IMR-90 (cell line): Measurements from ENCODE around the gene MAP7. TPM values are rescaled to one million over a fixed set of nuclear protein-coding genes. Genes with fewer than 3 reads are reported as not detected.

Source experiments
- ATAC-seq: fragments of 200-7000 bp; cut with Tn5 transposase; 2 replicates; pipeline ENCODE4 v1.9.1; 2020; ENCODE audit warnings: low read depth, mild to moderate bottlenecking, moderate library complexity
- BruUV-seq: library from RNA; stranded (reverse); fragments of 400-500 nt; replicated peaks from 2 replicates; lab custom pipeline; 2021; lab: Mats Ljungman, UMichigan
- CTCF ChIA-PET: fragments of 300-600 bp; formaldehyde crosslinking; extraction: SDS; loops from one replicate; lab custom pipeline; 2021; ENCODE audit warnings: antibody characterized with exemption; lab: Yijun Ruan, JAX
- POLR2A ChIA-PET: fragments of 300-600 bp; sonication (Branson Sonifier 250); formaldehyde crosslinking; loops from one replicate; lab custom pipeline; 2022; ENCODE audit warnings: antibody characterized with exemption; ENCODE audit not compliant: unreplicated experiment; lab: Charles Lee
- DNase-seq: peaks from one replicate; pipeline ENCODE4 v3.0.0; 2013
- H2AFZ ChIP-seq: replicated peaks from 2 replicates; pipeline ENCODE3; 2013; ENCODE audit warnings: low read length, mild to moderate bottlenecking; ENCODE audit not compliant: poor library complexity
- H2AK5ac ChIP-seq: 2 replicates; pipeline ENCODE4 v1.6.1; 2013; ENCODE audit warnings: low read depth, low read length, inconsistent platforms
- H2AK9ac ChIP-seq: replicated peaks from 2 replicates; pipeline ENCODE3; 2013; ENCODE audit warnings: mild to moderate bottlenecking, low read depth, low read length, moderate library complexity; ENCODE audit not compliant: poor library complexity
- H2BK120ac ChIP-seq: 2 replicates; pipeline ENCODE4 v1.6.1; 2013; ENCODE audit warnings: low read depth, low read length, inconsistent platforms
- H2BK15ac ChIP-seq: 3 replicates; pipeline ENCODE4 v1.6.1; 2013; ENCODE audit warnings: low read depth, low read length, inconsistent platforms
- H2BK20ac ChIP-seq: 2 replicates; pipeline ENCODE4 v1.6.1; 2013; ENCODE audit warnings: low read depth, mild to moderate bottlenecking, inconsistent platforms, low read length, moderate library complexity
- H2BK5ac ChIP-seq: 2 replicates; pipeline ENCODE4 v1.6.1; 2013; ENCODE audit warnings: mild to moderate bottlenecking, low read depth, low read length, inconsistent platforms; ENCODE audit not compliant: poor library complexity, severe bottlenecking
- H3K14ac ChIP-seq: replicated peaks from 2 replicates; pipeline ENCODE4 v1.6.1; 2013; ENCODE audit warnings: low read depth, low read length, inconsistent platforms
- H3K18ac ChIP-seq: 2 replicates; pipeline ENCODE4 v1.6.1; 2013; ENCODE audit warnings: low read depth, low read length, control low read depth
- H3K23ac ChIP-seq: 2 replicates; pipeline ENCODE4 v1.6.1; 2013; ENCODE audit warnings: low read depth, low read length, inconsistent platforms
- H3K27ac ChIP-seq: 2 replicates; pipeline ENCODE4 v1.5.1; 2013; ENCODE audit warnings: mild to moderate bottlenecking, control low read depth, low read length; ENCODE audit not compliant: insufficient read depth
- H3K27me3 ChIP-seq: 2 replicates; pipeline ENCODE4 v1.6.1; 2013; ENCODE audit warnings: low read length; ENCODE audit not compliant: control insufficient read depth, insufficient read depth
- H3K36me3 ChIP-seq: 2 replicates; pipeline ENCODE4 v1.6.1; 2013; ENCODE audit warnings: low read length, mixed read lengths; ENCODE audit not compliant: control insufficient read depth, insufficient read depth
- H3K4ac ChIP-seq: 2 replicates; pipeline ENCODE4 v1.6.1; 2013; ENCODE audit warnings: low read depth, low read length, inconsistent platforms
- H3K4me1 ChIP-seq: 2 replicates; pipeline ENCODE4 v1.6.1; 2013; ENCODE audit warnings: low read length, mixed read lengths; ENCODE audit not compliant: control insufficient read depth, insufficient read depth
- H3K4me2 ChIP-seq: 2 replicates; pipeline ENCODE4 v1.6.1; 2013; ENCODE audit warnings: low read depth, mild to moderate bottlenecking, control low read depth, low read length, moderate library complexity
- H3K4me3 ChIP-seq: 2 replicates; pipeline ENCODE4 v1.5.1; 2013; ENCODE audit warnings: low read depth, mild to moderate bottlenecking, control low read depth, low read length, moderate library complexity; ENCODE audit not compliant: insufficient read depth
- H3K56ac ChIP-seq: 2 replicates; pipeline ENCODE4 v1.6.1; 2013; ENCODE audit warnings: low read length, inconsistent platforms; ENCODE audit not compliant: insufficient read depth; ENCODE audit errors: extremely low read depth
- H3K79me1 ChIP-seq, 2 experiments: 2 replicates each; pipeline ENCODE4 v1.6.1; 2013; ENCODE audit warnings: low read length in 2 of 2, inconsistent platforms in 1 of 2, low read depth in 1 of 2
- H3K9ac ChIP-seq: 2 replicates; pipeline ENCODE4 v1.6.1; 2013; ENCODE audit warnings: low read depth, low read length, control low read depth
- H3K9me1 ChIP-seq: 2 replicates; pipeline ENCODE4 v1.6.1; 2013; ENCODE audit warnings: low read length, inconsistent platforms; ENCODE audit not compliant: insufficient read depth
- H3K9me3 ChIP-seq: 2 replicates; pipeline ENCODE4 v1.6.1; 2013; ENCODE audit warnings: low read length; ENCODE audit not compliant: control insufficient read depth, insufficient read depth
- H4K20me1 ChIP-seq: 2 replicates; pipeline ENCODE4 v1.6.1; 2013; ENCODE audit warnings: low read length, inconsistent platforms; ENCODE audit not compliant: insufficient read depth
- H4K5ac ChIP-seq: 2 replicates; pipeline ENCODE4 v1.6.1; 2013; ENCODE audit warnings: mild to moderate bottlenecking, low read depth, low read length, control low read depth
- H4K8ac ChIP-seq, 2 experiments: 2 replicates each; pipeline ENCODE4 v1.6.1; 2013; ENCODE audit warnings: low read depth in 2 of 2, low read length in 2 of 2, control low read depth in 1 of 2, inconsistent platforms in 1 of 2
- H4K91ac ChIP-seq: 2 replicates; pipeline ENCODE4 v1.6.1; 2013; ENCODE audit warnings: low read depth, low read length, inconsistent platforms; ENCODE audit not compliant: insufficient read depth
- BHLHE40 ChIP-seq: fragments of 150-350 bp; IDR thresholded peaks from 2 replicates; pipeline ENCODE4 v1.6.1; 2016; ENCODE audit warnings: mild to moderate bottlenecking, low read depth, low read length
- CEBPB ChIP-seq: IDR thresholded peaks from 2 replicates; pipeline ENCODE4 v1.6.1; 2012; ENCODE audit warnings: low read depth, low read length, improper control_type of control experiment
- CHD1 ChIP-seq: IDR thresholded peaks from 2 replicates; pipeline ENCODE4 v1.6.1; 2012; ENCODE audit warnings: low read depth, low read length, improper control_type of control experiment
- CTCF ChIP-seq: conservative IDR thresholded peaks from 2 replicates; pipeline ENCODE4 v1.5.1; 2012; ENCODE audit warnings: mild to moderate bottlenecking, low read depth, low read length, improper control_type of control experiment
- FOS ChIP-seq: fragments of 150-350 bp; IDR thresholded peaks from 2 replicates; pipeline ENCODE4 v1.6.1; 2016; ENCODE audit warnings: low read depth, low read length
- MAFK ChIP-seq: IDR thresholded peaks from 2 replicates; pipeline ENCODE4 v1.6.1; 2012; ENCODE audit warnings: low read depth, low read length, improper control_type of control experiment
- MAZ ChIP-seq: IDR thresholded peaks from 2 replicates; pipeline ENCODE4 v1.6.1; 2012; ENCODE audit warnings: low read depth, mild to moderate bottlenecking, low read length, improper control_type of control experiment, moderate library complexity, borderline replicate concordance
- MXI1 ChIP-seq: IDR thresholded peaks from 2 replicates; pipeline ENCODE4 v1.6.1; 2012; ENCODE audit warnings: low read depth, mild to moderate bottlenecking, low read length, moderate library complexity, borderline replicate concordance
- NFE2L2 ChIP-seq: fragments of 150-350 bp; IDR thresholded peaks from 2 replicates; pipeline ENCODE4 v1.6.1; 2016; ENCODE audit warnings: low read depth, mild to moderate bottlenecking, low read length
- POLR2A ChIP-seq: IDR thresholded peaks from 2 replicates; pipeline ENCODE4 v1.6.1; 2012; ENCODE audit warnings: mild to moderate bottlenecking, low read depth, low read length
- RAD21 ChIP-seq: IDR thresholded peaks from 2 replicates; pipeline ENCODE4 v1.6.1; 2012; ENCODE audit warnings: low read length, improper control_type of control experiment
- RCOR1 ChIP-seq: IDR thresholded peaks from 2 replicates; pipeline ENCODE4 v1.6.1; 2012; ENCODE audit warnings: mild to moderate bottlenecking, low read length, improper control_type of control experiment; ENCODE audit not compliant: insufficient replicate concordance
- RFX5 ChIP-seq: IDR thresholded peaks from 2 replicates; pipeline ENCODE4 v1.8.0; 2012; ENCODE audit warnings: low read depth, mild to moderate bottlenecking, low read length, moderate library complexity
- SMC3 ChIP-seq: fragments of 150-350 bp; IDR thresholded peaks from 2 replicates; pipeline ENCODE4 v1.6.1; 2016; ENCODE audit warnings: low read depth, mild to moderate bottlenecking, antibody characterized with exemption, low read length, moderate library complexity
- WGBS, 2 experiments: methylation state at CpG; one replicate each; pipeline versions ENCODE4 v1.1.5 to v1.1.7; 2013; ENCODE audit warnings: missing lambda C conversion rate in 2 of 2; ENCODE audit not compliant: insufficient read length in 1 of 2; ENCODE audit errors: extremely low coverage in 2 of 2; 5-methylcytosine and 5-hydroxymethylcytosine counted together
- dilution Hi-C: fragments of 300-500 bp; cut with HindIII; formaldehyde crosslinking; loops from one replicate; pipeline ENCODE4 v1.14.3; 2018; ENCODE audit warnings: low sequenced_read_pairs; ENCODE audit not compliant: unreplicated experiment
- in situ Hi-C: fragments of 300-500 bp; cut with MboI; formaldehyde crosslinking; loops from 3 replicates; pipeline ENCODE4 v1.14.3; 2019; ENCODE audit warnings: low sequenced_read_pairs, inconsistent platforms, mixed read lengths
- intact Hi-C: fragments of 100-400 bp; cut with micrococcal nuclease; formaldehyde crosslinking; loops from 2 replicates; pipeline ENCODE4 v1.10.0; 2022
- polyA plus RNA-seq, 3 experiments: library from polyadenylated mRNA; depleted of rRNA; stranded (reverse); fragments of >200 nt; gene quantifications; 2 replicates each; pipeline ENCODE4 v1.2.3, GENCODE V29; 2012; ENCODE audit warnings: low replicate concordance in 1 of 3
- total RNA-seq: library from RNA; depleted of rRNA; stranded (reverse); fragments of >200 nt; gene quantifications from 2 replicates; pipeline ENCODE4 v1.2.3, GENCODE V29; 2012
- TF ChIP-seq, protein P1 (sequence below): fragments of 150-350 bp; IDR thresholded peaks from 2 replicates; pipeline ENCODE4 v1.6.1; 2016; ENCODE audit warnings: low read depth, mild to moderate bottlenecking, low read length, moderate library complexity, borderline replicate concordance
- TF ChIP-seq, protein P2 (sequence below): fragments of 150-350 bp; IDR thresholded peaks from 2 replicates; pipeline ENCODE4 v1.6.1; 2017; ENCODE audit warnings: mild to moderate bottlenecking, antibody characterized with exemption, low read length, low read depth

Gene MAP7
- total and polyA plus RNA-seq, 2 of the 4 experiments (the other 2 are of a cell fraction) = 0.19 to 0.36 TPM

GRCh38 chr6:136464874-136465273 is 85.3 kb downstream of the MAP7 start:
- H4K91ac ChIP-seq = no peak overlapping the region
- BruUV-seq = no TSS peak
- in situ Hi-C loops = no loop called here

More at GRCh38 chr6:136464874-136465273, 85.3 kb downstream of the MAP7 start:
- Histone ChIP-seq H3K4me1 (peaks cover 3% of the 10 kb centered on the region; the same call in 1 of the 2 replicates), H3K27me3 (peaks cover 5% of the 10 kb centered on the region), H2AFZ (no peak overlapping the region), H3K9me3 (no peaks in the 10 kb centered on the region), H3K79me1 (no peaks in the 10 kb centered on the region), H4K20me1 (no peaks in the 10 kb centered on the region), H3K56ac (no peak overlapping the region), H3K23ac (no peak overlapping the region), H3K9ac (no peak overlapping the region), H2AK5ac (no peak overlapping the region), H2BK20ac (no peak overlapping the region), H3K9me1 (no peaks in the 10 kb centered on the region), H3K4me3 (no peak overlapping the region), H3K27ac (no peak overlapping the region), H3K14ac (no peak overlapping the region), H3K36me3 (no peaks in the 10 kb centered on the region), H4K8ac (no peak overlapping the region), H2AK9ac (no peak overlapping the region), H3K4ac (no peak overlapping the region), H2BK5ac (no peak overlapping the region), H2BK15ac (no peak overlapping the region), H3K4me2 (no peak overlapping the region), H3K18ac (no peak overlapping the region), H4K5ac (no peak overlapping the region), H2BK120ac (no peak overlapping the region)
- intact Hi-C loops (no loop called here), dilution Hi-C loops (no loop called here)
- DNase-seq (no peak), ATAC-seq (no peak)
- CTCF ChIA-PET = no interaction called here
- WGBS, 2 experiments = no CpG with 5 or more reads among the region's 4 CpGs
- POLR2A ChIA-PET = no interaction called here
- TF ChIP-seq POLR2A (no peak), MXI1 (no peak), RCOR1 (no peak), MAZ (no peak), RAD21 (no peak), MAFK (no peak), NFE2L2 (no peak), BHLHE40 (no peak), FOS (no peak), CTCF (no peak), CHD1 (no peak), CEBPB (no peak), RFX5 (no peak), SMC3 (no peak)
- TF ChIP-seq, protein P1, sequence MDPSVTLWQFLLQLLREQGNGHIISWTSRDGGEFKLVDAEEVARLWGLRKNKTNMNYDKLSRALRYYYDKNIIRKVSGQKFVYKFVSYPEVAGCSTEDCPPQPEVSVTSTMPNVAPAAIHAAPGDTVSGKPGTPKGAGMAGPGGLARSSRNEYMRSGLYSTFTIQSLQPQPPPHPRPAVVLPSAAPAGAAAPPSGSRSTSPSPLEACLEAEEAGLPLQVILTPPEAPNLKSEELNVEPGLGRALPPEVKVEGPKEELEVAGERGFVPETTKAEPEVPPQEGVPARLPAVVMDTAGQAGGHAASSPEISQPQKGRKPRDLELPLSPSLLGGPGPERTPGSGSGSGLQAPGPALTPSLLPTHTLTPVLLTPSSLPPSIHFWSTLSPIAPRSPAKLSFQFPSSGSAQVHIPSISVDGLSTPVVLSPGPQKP = no peak
- TF ChIP-seq, protein P2, sequence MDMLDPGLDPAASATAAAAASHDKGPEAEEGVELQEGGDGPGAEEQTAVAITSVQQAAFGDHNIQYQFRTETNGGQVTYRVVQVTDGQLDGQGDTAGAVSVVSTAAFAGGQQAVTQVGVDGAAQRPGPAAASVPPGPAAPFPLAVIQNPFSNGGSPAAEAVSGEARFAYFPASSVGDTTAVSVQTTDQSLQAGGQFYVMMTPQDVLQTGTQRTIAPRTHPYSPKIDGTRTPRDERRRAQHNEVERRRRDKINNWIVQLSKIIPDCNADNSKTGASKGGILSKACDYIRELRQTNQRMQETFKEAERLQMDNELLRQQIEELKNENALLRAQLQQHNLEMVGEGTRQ = no peak
